OCI-M2 (cell line): ENCODE measurements around the gene DHRS12.

ENCODE experiments used
- DNase-seq: peaks from one replicate; lab custom pipeline; 2025; ENCODE audit not compliant: unreplicated experiment; lab: John Stamatoyannopoulos, UW

DHRS12 gene

GRCh38 chr13:51763486-51763885 is 40.5 kb downstream of the DHRS12 start:
- DNase-seq = no peak

GRCh38 chr13:51761643-51762350 is 42.2 kb downstream of the DHRS12 start:
- DNase-seq = no peak

- DNase-seq = no peak
These were observed 43.4 kb downstream of the DHRS12 start for GRCh38 chr13:51760592-51760991.

GRCh38 chr13:51759240-51759639 is 44.7 kb downstream of the DHRS12 start:
- no peak for DNase-seq

- no peak for DNase-seq
These were observed 45.3 kb downstream of the DHRS12 start for GRCh38 chr13:51758691-51759090.

GRCh38 chr13:51756651-51757050 is 47.3 kb downstream of the DHRS12 start:
- no peak for DNase-seq

- no peak for DNase-seq
These were observed 56.2 kb downstream of the DHRS12 start for GRCh38 chr13:51747438-51748434.

- DNase-seq = no peak
These were observed 57.2 kb downstream of the DHRS12 start for GRCh38 chr13:51746802-51747201.

- DNase-seq = no peak
These were observed 58.7 kb downstream of the DHRS12 start for GRCh38 chr13:51745243-51745642.

GRCh38 chr13:51742611-51743010 is 61.4 kb downstream of the DHRS12 start:
- DNase-seq = no peak

GRCh38 chr13:51742031-51742430 is 61.9 kb downstream of the DHRS12 start:
- no peak for DNase-seq

GRCh38 chr13:51740698-51741097 is 63.3 kb downstream of the DHRS12 start:
- DNase-seq = no peak

GRCh38 chr13:51739027-51739764 is 64.8 kb downstream of the DHRS12 start:
- no peak for DNase-seq

GRCh38 chr13:51738226-51738905 is 65.6 kb downstream of the DHRS12 start:
- DNase-seq = no peak

GRCh38 chr13:51737609-51738008 is 66.4 kb downstream of the DHRS12 start:
- DNase-seq = no peak

- DNase-seq = no peak
These were observed 69.2 kb downstream of the DHRS12 start for GRCh38 chr13:51734786-51735185.

GRCh38 chr13:51733374-51734298 is 70.3 kb downstream of the DHRS12 start:
- no peak for DNase-seq

- no peak for DNase-seq
These were observed 72.2 kb downstream of the DHRS12 start for GRCh38 chr13:51731759-51732158.

- DNase-seq = no peak
These were observed 73.0 kb downstream of the DHRS12 start for GRCh38 chr13:51730927-51731326.
